Nephron (organoid): ENCODE data around the gene PCDHB13.
A peak's percentile ranks its signal among the peaks of the same experiment; 100 is the strongest.
"Not testable (repeated sequence)": the region's sequence is repeated elsewhere in the genome, so short reads cannot be mapped to it uniquely, and the experiment has no call there.

Source experiments
- H3K27ac Mint-ChIP-seq, 3 experiments: 2 replicates each; pipeline ENCODE4 v1.8.0; 2020; ENCODE audit warnings: mixed read lengths in 3 of 3, mild to moderate bottlenecking in 2 of 3, moderate library complexity in 1 of 3
- H3K27me3 Mint-ChIP-seq: 2 replicates; pipeline ENCODE4 v1.8.0; 2021; ENCODE audit warnings: low read depth, mild to moderate bottlenecking, moderate library complexity, mixed read lengths
- H3K36me3 Mint-ChIP-seq: 2 replicates; pipeline ENCODE4 v1.8.0; 2020; ENCODE audit warnings: low read depth, mixed read lengths
- H3K4me1 Mint-ChIP-seq: 2 replicates; pipeline ENCODE4 v1.8.0; 2020; ENCODE audit warnings: mixed read lengths
- H3K4me3 Mint-ChIP-seq, 3 experiments: 2 replicates each; pipeline ENCODE4 v1.8.0; 2020; ENCODE audit warnings: mild to moderate bottlenecking in 3 of 3, mixed read lengths in 3 of 3, moderate library complexity in 2 of 3
- H3K9me3 Mint-ChIP-seq: 2 replicates; pipeline ENCODE4 v1.8.0; 2020; ENCODE audit warnings: mixed read lengths
- TF ChIP-seq, protein P1 (sequence below), 3 experiments: fragments of 200-600 bp; sonication (generic); IDR thresholded peaks; one replicate each; pipeline ENCODE4 v1.5.0; 2021; ENCODE audit warnings: antibody characterized with exemption in 3 of 3; ENCODE audit not compliant: unreplicated experiment in 3 of 3

Gene PCDHB13

DNA sequence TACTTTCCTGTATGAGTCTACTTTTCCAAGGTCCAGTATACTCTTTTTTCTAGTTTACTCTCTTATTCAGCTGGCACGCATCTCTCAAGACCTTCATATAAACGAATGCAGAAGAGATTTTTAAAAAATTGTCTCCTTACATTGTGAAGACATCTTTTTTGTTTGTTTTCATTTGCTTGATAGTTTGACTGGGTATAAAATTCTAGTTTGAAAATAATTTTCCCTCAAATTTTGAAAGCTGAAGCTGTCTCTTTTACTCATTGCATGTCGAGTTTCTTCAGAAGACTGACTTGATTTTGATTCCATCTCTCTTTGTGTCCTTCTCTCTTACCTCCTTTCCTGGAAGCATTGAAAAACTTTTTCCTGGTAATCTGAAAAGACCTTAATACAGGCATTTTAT is 17.4 kb upstream of the PCDHB13 start:
- Mint-ChIP-seq H3K9me3 (peaks cover 78% of the 10 kb centered on the region), H3K27ac (no peak overlapping the region), H3K4me1 (no peaks in the 10 kb centered on the region), H3K36me3 (peaks cover 82% of the 10 kb centered on the region), H3K4me3 (no peak overlapping the region), H3K27me3 (no peaks in the 10 kb centered on the region)
- TF ChIP-seq, protein P1, sequence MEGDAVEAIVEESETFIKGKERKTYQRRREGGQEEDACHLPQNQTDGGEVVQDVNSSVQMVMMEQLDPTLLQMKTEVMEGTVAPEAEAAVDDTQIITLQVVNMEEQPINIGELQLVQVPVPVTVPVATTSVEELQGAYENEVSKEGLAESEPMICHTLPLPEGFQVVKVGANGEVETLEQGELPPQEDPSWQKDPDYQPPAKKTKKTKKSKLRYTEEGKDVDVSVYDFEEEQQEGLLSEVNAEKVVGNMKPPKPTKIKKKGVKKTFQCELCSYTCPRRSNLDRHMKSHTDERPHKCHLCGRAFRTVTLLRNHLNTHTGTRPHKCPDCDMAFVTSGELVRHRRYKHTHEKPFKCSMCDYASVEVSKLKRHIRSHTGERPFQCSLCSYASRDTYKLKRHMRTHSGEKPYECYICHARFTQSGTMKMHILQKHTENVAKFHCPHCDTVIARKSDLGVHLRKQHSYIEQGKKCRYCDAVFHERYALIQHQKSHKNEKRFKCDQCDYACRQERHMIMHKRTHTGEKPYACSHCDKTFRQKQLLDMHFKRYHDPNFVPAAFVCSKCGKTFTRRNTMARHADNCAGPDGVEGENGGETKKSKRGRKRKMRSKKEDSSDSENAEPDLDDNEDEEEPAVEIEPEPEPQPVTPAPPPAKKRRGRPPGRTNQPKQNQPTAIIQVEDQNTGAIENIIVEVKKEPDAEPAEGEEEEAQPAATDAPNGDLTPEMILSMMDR (IDR thresholded peaks at IDR 0.05; ENCODE audit: unreplicated experiment in 3 of 3): no peak

GRCh38 chr5:141199359-141200235 is 14.1 kb upstream of the PCDHB13 start, which contains the start of gene PCDHB11:
TSS of gene PCDHB11 (plus strand) at chr5:141199627. CDS start at chr5:141199775, 148 bp downstream.
- Mint-ChIP-seq H3K36me3 (peaks cover 79% of the 10 kb centered on the region), H3K4me3 (peak within 1 kb of the TSS; percentile 48 to 78 (median 71)), H3K9me3 (peaks cover 72% of the 10 kb centered on the region), H3K4me1 (no peaks in the 10 kb centered on the region), H3K27ac (peak within 1 kb of the TSS in 2 of 3 experiments; percentile 49 to 58), H3K27me3 (no peaks in the 10 kb centered on the region)
- TF ChIP-seq, protein P1 (IDR thresholded peaks at IDR 0.05; ENCODE audit: unreplicated experiment in 3 of 3): no peak

GRCh38 chr5:141201126-141201525 is 12.6 kb upstream of the PCDHB13 start:
- H3K9me3 Mint-ChIP-seq: peaks cover 74% of the 10 kb centered on the region
- not testable (repeated sequence) for H3K4me1 Mint-ChIP-seq, H3K4me3 Mint-ChIP-seq, H3K27me3 Mint-ChIP-seq, H3K27ac Mint-ChIP-seq
- H3K36me3 Mint-ChIP-seq: peaks cover 84% of the 10 kb centered on the region

DNA sequence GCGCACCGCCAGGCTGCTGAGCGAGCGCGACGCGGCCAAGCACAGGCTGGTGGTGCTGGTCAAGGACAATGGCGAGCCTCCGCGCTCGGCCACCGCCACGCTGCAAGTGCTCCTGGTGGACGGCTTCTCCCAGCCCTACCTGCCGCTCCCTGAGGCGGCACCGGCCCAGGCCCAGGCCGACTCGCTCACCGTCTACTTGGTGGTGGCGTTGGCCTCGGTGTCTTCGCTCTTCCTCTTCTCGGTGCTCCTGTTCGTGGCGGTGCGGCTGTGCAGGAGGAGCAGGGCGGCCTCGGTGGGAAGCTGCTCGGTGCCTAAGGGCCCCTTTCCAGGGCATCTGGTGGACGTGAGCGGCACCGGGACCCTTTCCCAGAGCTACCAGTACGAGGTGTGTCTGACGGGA is 12.1 kb upstream of the PCDHB13 start:
- H3K36me3 Mint-ChIP-seq: peaks cover 84% of the 10 kb centered on the region
- not testable (repeated sequence) for H3K27ac Mint-ChIP-seq, H3K4me1 Mint-ChIP-seq, H3K27me3 Mint-ChIP-seq
- peaks cover 72% of the 10 kb centered on the region for H3K9me3 Mint-ChIP-seq
- H3K4me3 Mint-ChIP-seq: peak overlapping the region in 1 of 3 experiments; percentile 21

GRCh38 chr5:141208478-141208877 is 5.2 kb upstream of the PCDHB13 start, which contains the start of gene PCDHB12:
TSS of gene PCDHB12 (plus strand) at chr5:141208719. CDS start at chr5:141208908, 189 bp downstream.
- Mint-ChIP-seq H3K9me3 (peaks cover 73% of the 10 kb centered on the region), H3K27ac (no peak within 1 kb of the TSS), H3K27me3 (no peaks in the 10 kb centered on the region), H3K4me3 (peak within 1 kb of the TSS in 2 of 3 experiments; percentile 13 to 41), H3K36me3 (peaks cover 86% of the 10 kb centered on the region), H3K4me1 (no peaks in the 10 kb centered on the region)
- TF ChIP-seq, protein P1 (IDR thresholded peaks at IDR 0.05; ENCODE audit: unreplicated experiment in 3 of 3): no peak

DNA sequence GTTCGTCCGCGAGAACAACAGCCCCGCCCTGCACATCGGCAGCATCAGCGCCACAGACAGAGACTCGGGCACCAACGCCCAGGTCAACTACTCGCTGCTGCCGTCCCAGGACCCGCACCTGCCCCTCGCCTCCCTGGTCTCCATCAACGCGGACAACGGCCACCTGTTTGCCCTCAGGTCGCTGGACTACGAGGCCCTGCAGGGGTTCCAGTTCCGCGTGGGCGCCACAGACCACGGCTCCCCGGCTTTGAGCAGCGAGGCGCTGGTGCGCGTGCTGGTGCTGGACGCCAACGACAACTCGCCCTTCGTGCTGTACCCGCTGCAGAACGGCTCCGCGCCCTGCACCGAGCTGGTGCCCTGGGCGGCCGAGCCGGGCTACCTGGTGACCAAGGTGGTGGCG is 3.4 kb upstream of the PCDHB13 start:
- H3K4me3 Mint-ChIP-seq, H3K27me3 Mint-ChIP-seq: not testable (repeated sequence)

GRCh38 chr5:141210849-141211248 is 2.9 kb upstream of the PCDHB13 start:
- H3K4me3 Mint-ChIP-seq, H3K27me3 Mint-ChIP-seq, H3K27ac Mint-ChIP-seq, H3K4me1 Mint-ChIP-seq: not testable (repeated sequence)
- Mint-ChIP-seq H3K9me3 (peaks cover 75% of the 10 kb centered on the region), H3K36me3 (peaks cover 82% of the 10 kb centered on the region)

More for the DNA sequence above, 3.4 kb upstream of the PCDHB13 start:
- not testable (repeated sequence) for H3K4me1 Mint-ChIP-seq, H3K27ac Mint-ChIP-seq
- Mint-ChIP-seq H3K36me3 (peaks cover 86% of the 10 kb centered on the region), H3K9me3 (peaks cover 78% of the 10 kb centered on the region)

GRCh38 chr5:141214583-141214982 is 864 bp downstream of the PCDHB13 start:
- not testable (repeated sequence) for H3K4me1 Mint-ChIP-seq, H3K27ac Mint-ChIP-seq, H3K4me3 Mint-ChIP-seq, H3K27me3 Mint-ChIP-seq
- peaks cover 73% of the 10 kb centered on the region for H3K9me3 Mint-ChIP-seq
- H3K36me3 Mint-ChIP-seq: peaks cover 74% of the 10 kb centered on the region

DNA sequence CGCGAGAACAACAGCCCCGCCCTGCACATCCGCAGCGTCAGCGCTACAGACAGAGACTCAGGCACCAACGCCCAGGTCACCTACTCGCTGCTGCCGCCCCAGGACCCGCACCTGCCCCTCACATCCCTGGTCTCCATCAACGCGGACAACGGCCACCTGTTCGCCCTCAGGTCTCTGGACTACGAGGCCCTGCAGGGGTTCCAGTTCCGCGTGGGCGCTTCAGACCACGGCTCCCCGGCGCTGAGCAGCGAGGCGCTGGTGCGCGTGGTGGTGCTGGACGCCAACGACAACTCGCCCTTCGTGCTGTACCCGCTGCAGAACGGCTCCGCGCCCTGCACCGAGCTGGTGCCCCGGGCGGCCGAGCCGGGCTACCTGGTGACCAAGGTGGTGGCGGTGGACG is 1.8 kb downstream of the PCDHB13 start:
- peaks cover 76% of the 10 kb centered on the region for H3K36me3 Mint-ChIP-seq
- not testable (repeated sequence) for H3K27ac Mint-ChIP-seq, H3K27me3 Mint-ChIP-seq, H3K4me3 Mint-ChIP-seq, H3K4me1 Mint-ChIP-seq
- peaks cover 76% of the 10 kb centered on the region for H3K9me3 Mint-ChIP-seq

DNA sequence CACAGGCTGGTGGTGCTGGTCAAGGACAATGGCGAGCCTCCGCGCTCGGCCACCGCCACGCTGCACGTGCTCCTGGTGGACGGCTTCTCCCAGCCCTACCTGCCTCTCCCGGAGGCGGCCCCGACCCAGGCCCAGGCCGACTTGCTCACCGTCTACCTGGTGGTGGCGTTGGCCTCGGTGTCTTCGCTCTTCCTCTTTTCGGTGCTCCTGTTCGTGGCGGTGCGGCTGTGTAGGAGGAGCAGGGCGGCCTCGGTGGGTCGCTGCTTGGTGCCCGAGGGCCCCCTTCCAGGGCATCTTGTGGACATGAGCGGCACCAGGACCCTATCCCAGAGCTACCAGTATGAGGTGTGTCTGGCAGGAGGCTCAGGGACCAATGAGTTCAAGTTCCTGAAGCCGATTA is 2.3 kb downstream of the PCDHB13 start:
- not testable (repeated sequence) for H3K4me3 Mint-ChIP-seq, H3K27me3 Mint-ChIP-seq, H3K27ac Mint-ChIP-seq, H3K4me1 Mint-ChIP-seq
- peaks cover 77% of the 10 kb centered on the region for H3K36me3 Mint-ChIP-seq
- H3K9me3 Mint-ChIP-seq: peaks cover 76% of the 10 kb centered on the region
